Measurements from ENCODE around the gene IQCE.

Gene IQCE

GRCh38 chr7:2663121-2663886, 104.5 kb downstream of the IQCE start:
- DNase-seq (ENCODE audit: low read depth) = no peak

GRCh38 chr7:2663960-2664359, 105.2 kb downstream of the IQCE start:
- no peak for DNase-seq (ENCODE audit: low read depth)

Data from stromal cell of bone marrow (primary cell).